Measurements from ENCODE around the gene ATP6V1C2. TPM values are rescaled to one million over a fixed set of nuclear protein-coding genes. Genes with fewer than 3 reads are reported as not detected.

Gene ATP6V1C2
- polyA plus RNA-seq, 1 donor from 2014 or later = not detected

- Histone ChIP-seq H3K36me3 (ENCODE audit: insufficient read depth, low read length) (no peaks in the 10 kb centered on the region), H3K9me2 (ENCODE audit: insufficient read depth, low read length) (no peaks in the 10 kb centered on the region), H2AFZ (ENCODE audit: low read depth, low read length) (no peak overlapping the region), H4K20me1 (ENCODE audit: insufficient read depth) (no peaks in the 10 kb centered on the region), H3K27me3 (ENCODE audit: insufficient read depth, low read depth, low read length) (no peaks in the 10 kb centered on the region), H3K9ac (ENCODE audit: low read length) (no peak overlapping the region), H3K4me2 (ENCODE audit: low read length) (no peak overlapping the region), H3F3A (ENCODE audit: insufficient read depth, low read length, poor library complexity, severe bottlenecking) (no peaks in the 10 kb centered on the region), H3K4me3 (ENCODE audit: low read length) (no peak overlapping the region), H3K9me3 (ENCODE audit: low read length) (no peaks in the 10 kb centered on the region), H3K27ac (ENCODE audit: low read length) (no peak overlapping the region), H3K79me2 (replicated peaks; ENCODE audit: insufficient read depth, low read length) (peaks cover 31% of the 10 kb centered on the region)
- TF ChIP-seq POLR2AphosphoS5 (IDR thresholded peaks at IDR 0.05) (no peak), SMC3 (conservative IDR thresholded peaks at IDR 0.05; ENCODE audit: poor library complexity) (no peak), RAD21 (conservative IDR thresholded peaks at IDR 0.05) (no peak)
These were observed 35.2 kb upstream of the ATP6V1C2 start for GRCh38 chr2:10686176-10686730.

GRCh38 chr2:10688921-10689807 is 32.3 kb upstream of the ATP6V1C2 start:
- Histone ChIP-seq H3K27me3 (ENCODE audit: insufficient read depth, low read depth, low read length) (no peaks in the 10 kb centered on the region), H3K4me2 (ENCODE audit: low read length) (peak overlapping the region; percentile 90), H2AFZ (ENCODE audit: low read depth, low read length) (peak overlapping the region; percentile 56), H3K27ac (ENCODE audit: low read length) (peak overlapping the region; percentile 30), H3K36me3 (ENCODE audit: insufficient read depth, low read length) (no peaks in the 10 kb centered on the region), H4K20me1 (ENCODE audit: insufficient read depth) (no peaks in the 10 kb centered on the region), H3K9me3 (ENCODE audit: low read length) (no peaks in the 10 kb centered on the region), H3F3A (ENCODE audit: insufficient read depth, low read length, poor library complexity, severe bottlenecking) (no peaks in the 10 kb centered on the region), H3K9ac (ENCODE audit: low read length) (peak overlapping the region; percentile 68), H3K4me3 (ENCODE audit: low read length) (peak overlapping the region; percentile 91), H3K9me2 (ENCODE audit: insufficient read depth, low read length) (no peaks in the 10 kb centered on the region), H3K79me2 (replicated peaks; ENCODE audit: insufficient read depth, low read length) (peaks cover 31% of the 10 kb centered on the region)
- TF ChIP-seq EZH2 (IDR thresholded peaks at IDR 0.05; ENCODE audit: borderline replicate concordance, insufficient read depth, low read length, poor library complexity, severe bottlenecking) (no peak), RAD21 (conservative IDR thresholded peaks at IDR 0.05) (no peak), TAF1 (IDR thresholded peaks at IDR 0.05; ENCODE audit: low read depth) (no peak)

GRCh38 chr2:10691521-10691920 is 29.9 kb upstream of the ATP6V1C2 start:
- H3K9me3 ChIP-seq (ENCODE audit: low read length) = no peaks in the 10 kb centered on the region
- H3F3A ChIP-seq (ENCODE audit: insufficient read depth, low read length, poor library complexity, severe bottlenecking) = no peaks in the 10 kb centered on the region
- no peak overlapping the region for H2AFZ ChIP-seq (ENCODE audit: low read depth, low read length)
- no peaks in the 10 kb centered on the region for H4K20me1 ChIP-seq (ENCODE audit: insufficient read depth)
- no peaks in the 10 kb centered on the region for H3K36me3 ChIP-seq (ENCODE audit: insufficient read depth, low read length)
- no peaks in the 10 kb centered on the region for H3K27me3 ChIP-seq (ENCODE audit: insufficient read depth, low read depth, low read length)
- H3K4me2 ChIP-seq (ENCODE audit: low read length) = no peak overlapping the region
- H3K79me2 ChIP-seq (replicated peaks; ENCODE audit: insufficient read depth, low read length) = peaks cover 23% of the 10 kb centered on the region
- H3K9me2 ChIP-seq (ENCODE audit: insufficient read depth, low read length) = no peaks in the 10 kb centered on the region
- H3K9ac ChIP-seq (ENCODE audit: low read length) = no peak overlapping the region
- H3K27ac ChIP-seq (ENCODE audit: low read length) = no peak overlapping the region
- H3K4me3 ChIP-seq (ENCODE audit: low read length) = no peak overlapping the region
- TF ChIP-seq EP300 (conservative IDR thresholded peaks at IDR 0.05; ENCODE audit: poor library complexity, severe bottlenecking) (no peak), REST (IDR thresholded peaks at IDR 0.05; ENCODE audit: borderline replicate concordance) (no peak), TAF1 (IDR thresholded peaks at IDR 0.05; ENCODE audit: low read depth) (no peak), SMC3 (conservative IDR thresholded peaks at IDR 0.05; ENCODE audit: poor library complexity) (no peak), EZH2 (IDR thresholded peaks at IDR 0.05; ENCODE audit: borderline replicate concordance, insufficient read depth, low read length, poor library complexity, severe bottlenecking) (no peak), MXI1 (conservative IDR thresholded peaks at IDR 0.05; ENCODE audit: poor library complexity, severe bottlenecking) (no peak), RAD21 (conservative IDR thresholded peaks at IDR 0.05) (no peak), CTCF (IDR thresholded peaks at IDR 0.05; ENCODE audit: poor library complexity, severe bottlenecking) (no peak)

All from neural cell (in vitro differentiated cells).